RWPE1 (cell line): ENCODE measurements around the gene AOC3.

Experiments
- CTCF ChIA-PET: fragments of 350-600 bp; sonication (Branson Sonifier 250); formaldehyde crosslinking; extraction: SDS; loops from one replicate; lab custom pipeline; 2021; lab: Yijun Ruan, JAX
- POLR2A ChIA-PET: fragments of 400-600 bp; formaldehyde crosslinking; extraction: SDS; loops from one replicate; lab custom pipeline; 2020; ENCODE audit warnings: antibody characterized with exemption; ENCODE audit not compliant: low non-redundant PET; lab: Yijun Ruan, JAX
- DNase-seq: peaks from one replicate; pipeline ENCODE4 v3.0.0; 2012; ENCODE audit warnings: low spot score
- H3K27ac ChIP-seq: fragments of 450-650 bp; 2 replicates; pipeline ENCODE4 v1.5.1; 2017
- TF ChIP-seq, protein P1 (sequence below): fragments of 450-650 bp; conservative IDR thresholded peaks from 2 replicates; pipeline ENCODE4 v1.5.1; 2017; ENCODE audit warnings: low read depth, mild to moderate bottlenecking

The AOC3 gene

DNA sequence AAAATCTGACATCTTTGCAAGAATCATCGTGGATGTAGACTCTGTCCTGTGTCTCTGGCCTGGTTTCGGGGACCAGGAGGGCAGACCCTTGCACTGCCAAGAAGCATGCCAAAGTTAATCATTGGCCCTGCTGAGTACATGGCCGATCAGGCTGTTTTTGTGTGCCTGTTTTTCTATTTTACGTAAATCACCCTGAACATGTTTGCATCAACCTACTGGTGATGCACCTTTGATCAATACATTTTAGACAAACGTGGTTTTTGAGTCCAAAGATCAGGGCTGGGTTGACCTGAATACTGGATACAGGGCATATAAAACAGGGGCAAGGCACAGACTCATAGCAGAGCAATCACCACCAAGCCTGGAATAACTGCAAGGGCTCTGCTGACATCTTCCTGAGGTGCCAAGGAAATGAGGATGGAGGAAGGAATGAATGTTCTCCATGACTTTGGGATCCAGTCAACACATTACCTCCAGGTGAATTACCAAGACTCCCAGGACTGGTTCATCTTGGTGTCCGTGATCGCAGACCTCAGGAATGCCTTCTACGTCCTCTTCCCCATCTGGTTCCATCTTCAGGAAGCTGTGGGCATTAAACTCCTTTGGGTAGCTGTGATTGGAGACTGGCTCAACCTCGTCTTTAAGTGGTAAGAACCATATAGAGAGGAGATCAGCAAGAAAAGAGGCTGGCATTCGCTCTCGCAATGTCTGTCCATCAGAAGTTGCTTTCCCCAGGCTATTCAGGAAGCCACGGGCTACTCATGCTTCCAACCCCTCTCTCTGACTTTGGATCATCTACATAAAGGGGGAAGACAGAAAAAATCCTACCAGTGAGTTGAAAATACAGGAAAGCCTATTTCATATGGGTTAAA, 49.7 kb downstream of the AOC3 start, which contains the start of gene G6PC1:
Gene G6PC1, plus strand, starts transcription at position 340 of the 872 bp plus-strand sequence. Its CDS starts 78 bp downstream, at position 418.
- TF ChIP-seq, protein P1, sequence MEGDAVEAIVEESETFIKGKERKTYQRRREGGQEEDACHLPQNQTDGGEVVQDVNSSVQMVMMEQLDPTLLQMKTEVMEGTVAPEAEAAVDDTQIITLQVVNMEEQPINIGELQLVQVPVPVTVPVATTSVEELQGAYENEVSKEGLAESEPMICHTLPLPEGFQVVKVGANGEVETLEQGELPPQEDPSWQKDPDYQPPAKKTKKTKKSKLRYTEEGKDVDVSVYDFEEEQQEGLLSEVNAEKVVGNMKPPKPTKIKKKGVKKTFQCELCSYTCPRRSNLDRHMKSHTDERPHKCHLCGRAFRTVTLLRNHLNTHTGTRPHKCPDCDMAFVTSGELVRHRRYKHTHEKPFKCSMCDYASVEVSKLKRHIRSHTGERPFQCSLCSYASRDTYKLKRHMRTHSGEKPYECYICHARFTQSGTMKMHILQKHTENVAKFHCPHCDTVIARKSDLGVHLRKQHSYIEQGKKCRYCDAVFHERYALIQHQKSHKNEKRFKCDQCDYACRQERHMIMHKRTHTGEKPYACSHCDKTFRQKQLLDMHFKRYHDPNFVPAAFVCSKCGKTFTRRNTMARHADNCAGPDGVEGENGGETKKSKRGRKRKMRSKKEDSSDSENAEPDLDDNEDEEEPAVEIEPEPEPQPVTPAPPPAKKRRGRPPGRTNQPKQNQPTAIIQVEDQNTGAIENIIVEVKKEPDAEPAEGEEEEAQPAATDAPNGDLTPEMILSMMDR = no peak

DNA sequence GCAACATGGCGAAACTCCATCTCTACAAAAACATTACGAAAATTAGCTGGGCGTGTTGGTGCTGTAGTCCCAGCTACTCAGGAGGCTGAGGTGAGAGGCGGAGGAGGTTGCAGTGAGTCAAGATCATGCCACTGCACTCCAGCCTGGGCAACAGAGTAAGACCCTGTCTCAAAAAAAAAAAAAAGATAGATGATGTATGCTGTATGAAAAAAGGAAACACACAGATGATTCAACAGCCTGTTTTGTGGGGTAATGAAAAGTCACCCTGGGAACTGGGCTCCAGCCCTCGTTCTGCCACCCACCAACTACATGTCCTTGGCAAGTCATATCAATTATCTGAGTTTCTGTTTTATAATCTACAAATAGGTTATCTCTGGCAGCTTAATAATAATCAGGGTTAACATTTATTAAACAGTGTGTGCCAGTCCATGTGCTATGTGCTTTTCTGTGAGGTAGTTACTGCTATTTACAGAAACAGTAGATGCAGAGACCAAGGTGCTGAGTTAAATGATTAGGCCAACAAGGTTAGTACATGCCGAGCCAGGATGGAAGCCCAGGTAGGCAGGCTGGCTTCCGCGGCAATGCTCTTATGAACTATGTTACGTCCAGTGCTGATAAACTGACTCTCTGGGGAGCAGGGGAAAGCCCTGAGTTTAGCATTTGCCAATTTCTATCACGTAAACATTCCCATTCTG, 50.7 kb downstream of the AOC3 start:
- ChIA-PET CTCF (no interaction called here), POLR2A (no interaction called here)
- no peak for DNase-seq
- no peak overlapping the region for H3K27ac ChIP-seq
- TF ChIP-seq, protein P1 = no peak

More for the DNA sequence above, 49.7 kb downstream of the AOC3 start, which contains the start of gene G6PC1:
- no peak for DNase-seq
- H3K27ac ChIP-seq = no peak within 1 kb of the TSS
- ChIA-PET POLR2A (no interaction called here), CTCF (no interaction called here)

DNA sequence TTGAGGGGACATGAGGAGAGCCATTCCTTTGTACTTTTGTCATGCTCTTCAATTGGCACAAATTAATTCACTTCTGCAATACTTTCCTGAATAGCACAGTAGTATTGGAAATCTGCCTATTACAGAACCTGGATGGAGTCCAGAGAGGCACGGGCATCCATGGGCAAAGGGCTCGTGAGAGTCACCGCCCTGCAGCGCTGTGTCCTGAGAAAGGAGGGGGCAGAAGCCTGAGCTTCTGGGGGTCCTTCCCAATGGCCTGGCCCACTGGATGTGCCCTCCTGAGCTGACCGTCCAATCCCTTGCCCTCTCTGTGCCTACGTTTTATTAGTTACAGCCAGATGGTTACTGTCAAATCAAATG, 53.1 kb downstream of the AOC3 start:
- no peak overlapping the region for H3K27ac ChIP-seq
- POLR2A ChIA-PET = no interaction called here
- TF ChIP-seq, protein P1 = no peak
- CTCF ChIA-PET = interaction anchor here (0.5 to 0.6 kb wide), 2 partner anchors 24 to 77 kb away, joined by 3 read pairs; no protein-coding TSS in a partner anchor
- no peak for DNase-seq

DNA sequence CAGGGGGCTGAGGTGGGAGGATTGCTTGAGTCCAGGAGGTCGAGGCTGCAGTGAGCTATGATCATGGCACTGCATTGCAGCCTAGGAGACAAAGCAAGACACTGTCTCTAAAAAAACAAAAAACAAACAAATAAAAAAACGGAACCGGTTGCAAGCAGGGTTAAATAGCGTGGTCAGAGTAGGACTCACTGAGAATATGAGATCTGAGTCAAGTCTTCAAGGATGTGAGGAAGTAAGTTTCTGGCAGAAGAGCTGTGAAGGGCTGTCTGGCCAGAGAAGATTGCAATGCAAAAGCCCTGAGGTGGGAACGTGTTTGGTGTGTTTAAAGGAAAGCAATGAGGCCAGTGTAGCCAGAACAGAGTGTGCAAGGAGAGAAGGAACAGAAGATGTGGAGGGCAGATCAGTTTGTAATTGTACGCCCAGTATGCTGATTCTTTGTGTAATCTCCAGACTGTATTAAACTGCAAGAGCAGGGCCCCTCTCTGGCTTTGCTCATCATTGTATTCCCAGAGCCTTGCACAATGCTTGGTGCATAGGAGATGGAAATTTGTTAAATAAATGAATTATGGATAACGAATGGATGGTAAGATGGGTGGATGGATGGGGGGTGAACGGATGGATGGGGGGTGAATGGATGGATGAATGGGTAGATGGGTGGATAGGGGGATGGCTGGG, 55.9 kb downstream of the AOC3 start:
- no peak for DNase-seq
- TF ChIP-seq, protein P1 = no peak
- POLR2A ChIA-PET = no interaction called here
- CTCF ChIA-PET = interaction anchor here (0.6 kb wide), 1 partner anchor 613 kb away, joined by 4 read pairs; no protein-coding TSS in a partner anchor
- H3K27ac ChIP-seq = no peak overlapping the region
